H9 (cell line): ENCODE measurements around the gene GPR156. TPM values are rescaled to one million over a fixed set of nuclear protein-coding genes. Genes with fewer than 3 reads are reported as not detected.

Source experiments
- DNase-seq: peaks from one replicate; pipeline ENCODE4 v3.0.0-alpha.2; 2017
- H2AFZ ChIP-seq: one replicate; pipeline ENCODE4 v1.6.1; 2013; ENCODE audit warnings: mild to moderate bottlenecking, low read length, control low read depth, moderate library complexity
- H2AK5ac ChIP-seq: 2 replicates; pipeline ENCODE4 v1.6.1; 2013; ENCODE audit warnings: low read length, control low read depth, mixed read lengths; ENCODE audit not compliant: insufficient read length
- H2BK120ac ChIP-seq: one replicate; pipeline ENCODE4 v1.6.1; 2013; ENCODE audit warnings: low read depth, mild to moderate bottlenecking, low read length, control low read depth, inconsistent platforms; ENCODE audit not compliant: poor library complexity, severe bottlenecking
- H2BK12ac ChIP-seq: 2 replicates; pipeline ENCODE4 v1.6.1; 2013; ENCODE audit warnings: low read length, control low read depth, mixed read lengths, low read depth; ENCODE audit not compliant: insufficient read length
- H2BK15ac ChIP-seq: 2 replicates; pipeline ENCODE4 v1.6.1; 2013; ENCODE audit warnings: low read depth, low read length, control low read depth
- H2BK20ac ChIP-seq: one replicate; pipeline ENCODE4 v1.6.1; 2013; ENCODE audit warnings: low read depth, mild to moderate bottlenecking, low read length, control low read depth, inconsistent platforms; ENCODE audit not compliant: poor library complexity, severe bottlenecking
- H2BK5ac ChIP-seq: 2 replicates; pipeline ENCODE4 v1.6.1; 2013; ENCODE audit warnings: low read length, control low read depth, mixed read lengths; ENCODE audit not compliant: insufficient read length
- H3K14ac ChIP-seq: 2 replicates; pipeline ENCODE4 v1.6.1; 2013; ENCODE audit warnings: low read length, control low read depth; ENCODE audit not compliant: insufficient read depth
- H3K18ac ChIP-seq: 2 replicates; pipeline ENCODE4 v1.6.1; 2013; ENCODE audit warnings: low read depth, mild to moderate bottlenecking, mixed read lengths, low read length, control low read depth; ENCODE audit not compliant: insufficient read length
- H3K23ac ChIP-seq: 2 replicates; pipeline ENCODE4 v1.6.1; 2013; ENCODE audit warnings: low read length, control low read depth, mixed read lengths, low read depth; ENCODE audit not compliant: insufficient read length
- H3K23me2 ChIP-seq: 2 replicates; pipeline ENCODE4 v1.6.1; 2013; ENCODE audit warnings: low read depth, mild to moderate bottlenecking, mixed read lengths, low read length, control low read depth; ENCODE audit not compliant: insufficient read length, poor library complexity, severe bottlenecking
- H3K27ac ChIP-seq: 2 replicates; pipeline ENCODE4 v1.5.1; 2013; ENCODE audit warnings: low read length, control low read depth, mixed read lengths, low read depth; ENCODE audit not compliant: insufficient read length
- H3K27me3 ChIP-seq: 2 replicates; pipeline ENCODE4 v1.6.1; 2013; ENCODE audit warnings: low read length, control low read depth, inconsistent platforms; ENCODE audit not compliant: insufficient read depth
- H3K4ac ChIP-seq: 2 replicates; pipeline ENCODE4 v1.6.1; 2013; ENCODE audit warnings: low read depth, mild to moderate bottlenecking, control low read depth, inconsistent platforms, low read length, moderate library complexity
- H3K4me1 ChIP-seq: 2 replicates; pipeline ENCODE4 v1.6.1; 2013; ENCODE audit warnings: low read length, control low read depth, inconsistent platforms; ENCODE audit not compliant: insufficient read depth
- H3K4me2 ChIP-seq: 2 replicates; pipeline ENCODE4 v1.6.1; 2013; ENCODE audit warnings: low read length, control low read depth, mixed read lengths; ENCODE audit not compliant: insufficient read length, insufficient read depth
- H3K56ac ChIP-seq: 2 replicates; pipeline ENCODE4 v1.6.1; 2013; ENCODE audit warnings: low read depth, mild to moderate bottlenecking, mixed read lengths, low read length, control low read depth; ENCODE audit not compliant: insufficient read length
- H3K79me1 ChIP-seq: 2 replicates; pipeline ENCODE4 v1.6.1; 2013; ENCODE audit warnings: low read depth, mild to moderate bottlenecking, moderate library complexity, low read length, control low read depth, inconsistent platforms; ENCODE audit not compliant: insufficient read depth, poor library complexity, severe bottlenecking
- H3K79me2 ChIP-seq: 2 replicates; pipeline ENCODE4 v1.6.1; 2013; ENCODE audit warnings: low read length, control low read depth, inconsistent platforms; ENCODE audit not compliant: insufficient read depth
- H3K9ac ChIP-seq: 2 replicates; pipeline ENCODE4 v1.6.1; 2013; ENCODE audit warnings: low read length, control low read depth, mixed read lengths; ENCODE audit not compliant: insufficient read length; ENCODE audit errors: extremely low read depth
- H3K9me3 ChIP-seq: one replicate; pipeline ENCODE4 v1.6.1; 2013; ENCODE audit warnings: low read depth, low read length, inconsistent platforms; ENCODE audit not compliant: control insufficient read depth
- H3T11ph ChIP-seq: one replicate; pipeline ENCODE4 v1.6.1; 2013; ENCODE audit warnings: mild to moderate bottlenecking, low read length, control low read depth, inconsistent platforms
- H4K20me1 ChIP-seq: one replicate; pipeline ENCODE4 v1.6.1; 2013; ENCODE audit not compliant: control insufficient read depth, insufficient read length, insufficient read depth
- H4K5ac ChIP-seq: 2 replicates; pipeline ENCODE4 v1.6.1; 2013; ENCODE audit warnings: low read depth, mild to moderate bottlenecking, mixed read lengths, low read length, control low read depth; ENCODE audit not compliant: insufficient read length
- H4K8ac ChIP-seq: replicated peaks from 2 replicates; pipeline ENCODE4 v1.6.1; 2013; ENCODE audit warnings: low read length, control low read depth, mixed read lengths, low read depth; ENCODE audit not compliant: insufficient read length
- H4K91ac ChIP-seq: 2 replicates; pipeline ENCODE4 v1.6.1; 2013; ENCODE audit warnings: low read depth, mild to moderate bottlenecking, moderate library complexity, mixed read lengths, low read length, control low read depth; ENCODE audit not compliant: insufficient read length
- H3K27ac Mint-ChIP-seq, 3 experiments: 2 replicates in 2 of 3; 3 replicates in 1 of 3; pipeline ENCODE4 v1.8.0; 2020 to 2021; ENCODE audit warnings: mixed read lengths in 3 of 3, mild to moderate bottlenecking in 1 of 3, moderate library complexity in 1 of 3
- H3K27me3 Mint-ChIP-seq: 2 replicates; pipeline ENCODE4 v1.8.0; 2021; ENCODE audit warnings: low read depth, mild to moderate bottlenecking, moderate library complexity, mixed read lengths
- H3K36me3 Mint-ChIP-seq, 3 experiments: 2 replicates in 2 of 3; 3 replicates in 1 of 3; pipeline ENCODE4 v1.8.0; 2020 to 2021; ENCODE audit warnings: low read depth in 3 of 3, mixed read lengths in 3 of 3; ENCODE audit not compliant: insufficient read depth in 1 of 3
- H3K4me1 Mint-ChIP-seq, 2 experiments: 2 replicates each; pipeline ENCODE4 v1.8.0; 2020; ENCODE audit warnings: mixed read lengths in 2 of 2
- H3K4me3 Mint-ChIP-seq, 2 experiments: 2 replicates in 1 of 2; 3 replicates in 1 of 2; pipeline ENCODE4 v1.8.0; 2020 to 2021; ENCODE audit warnings: mild to moderate bottlenecking in 2 of 2, mixed read lengths in 2 of 2, moderate library complexity in 1 of 2
- H3K9me3 Mint-ChIP-seq, 2 experiments: 2 replicates in 1 of 2; 3 replicates in 1 of 2; pipeline ENCODE4 v1.8.0; 2020; ENCODE audit warnings: mild to moderate bottlenecking in 2 of 2, mixed read lengths in 2 of 2, moderate library complexity in 1 of 2
- CTCF ChIP-seq: fragments of 200-600 bp; sonication (generic); conservative IDR thresholded peaks from 3 replicates; pipeline ENCODE4 v1.8.0; 2021; ENCODE audit warnings: antibody characterized with exemption, mild to moderate bottlenecking
- WGBS: extraction: QIAGEN DNeasy Blood & Tissue Kit; methylation state at CpG from one replicate; pipeline ENCODE4 v1.1.7; 2013; ENCODE audit warnings: missing lambda C conversion rate, low lambda C conversion rate, mixed read lengths; ENCODE audit not compliant: insufficient read length; ENCODE audit errors: extremely low coverage; 5-methylcytosine and 5-hydroxymethylcytosine counted together
- total RNA-seq: library from RNA; stranded (reverse); gene quantifications from 2 replicates; pipeline ENCODE4 v1.2.1, GENCODE V29; 2021

The GPR156 gene
- total RNA-seq, 1 experiment from 2014 or later = 1.8 TPM

DNA sequence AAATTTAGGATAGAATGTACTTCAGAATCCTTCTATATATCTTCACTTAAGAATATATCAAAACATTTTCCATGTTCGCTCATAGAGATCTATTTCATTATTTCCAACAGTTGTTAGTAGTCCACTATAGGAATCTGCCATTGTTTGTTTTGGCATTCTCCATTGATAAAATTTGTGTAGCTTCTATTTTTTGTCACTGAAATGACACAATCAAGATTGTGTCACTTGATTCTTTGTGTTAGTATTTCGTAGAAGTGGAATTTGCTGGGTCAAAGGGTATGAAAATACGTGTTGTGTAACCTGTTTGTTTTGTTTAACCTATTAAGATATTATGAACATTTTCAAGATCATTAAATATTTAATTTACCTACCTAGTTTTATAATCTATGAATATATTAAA lies 15.9 kb upstream of the GPR156 start:
- H3K23ac ChIP-seq = no peak overlapping the region
- no peaks in the 10 kb centered on the region for H3K23me2 ChIP-seq
- no peak overlapping the region for H4K91ac ChIP-seq
- H3K79me1 ChIP-seq = no peaks in the 10 kb centered on the region
- H3K4me2 ChIP-seq = no peak overlapping the region
- no peak overlapping the region for H4K5ac ChIP-seq
- no peaks in the 10 kb centered on the region for H3K9me3 ChIP-seq
- H3K27me3 Mint-ChIP-seq = peaks cover 2% of the 10 kb centered on the region
- H2BK12ac ChIP-seq = no peak overlapping the region
- no peak overlapping the region for H3K4me3 Mint-ChIP-seq
- H3K56ac ChIP-seq = no peak overlapping the region
- H3K4me1 Mint-ChIP-seq = peaks cover 0 to 6% of the 10 kb centered on the region in 2 experiments; a peak in 3 of 4 replicates
- H2BK15ac ChIP-seq = no peak overlapping the region
- no peak overlapping the region for H3K4ac ChIP-seq
- no CpG with 5 or more reads among the region's 3 CpGs for whole genome bisulfite sequencing
- no peak overlapping the region for H2BK20ac ChIP-seq
- no peak overlapping the region for H2BK5ac ChIP-seq
- H3T11ph ChIP-seq = no peak overlapping the region
- H4K20me1 ChIP-seq = no peaks in the 10 kb centered on the region
- TF ChIP-seq CTCF = no peak
- H3K9ac ChIP-seq = no peak overlapping the region
- DNase-seq = no peak
- H2AFZ ChIP-seq = no peak overlapping the region
- H3K79me2 ChIP-seq = no peaks in the 10 kb centered on the region
- no peaks in the 10 kb centered on the region for H3K4me1 ChIP-seq
- H3K36me3 Mint-ChIP-seq = no peaks in the 10 kb centered on the region
- no peaks in the 10 kb centered on the region for H3K9me3 Mint-ChIP-seq
- H3K18ac ChIP-seq = no peak overlapping the region
- H2BK120ac ChIP-seq = no peak overlapping the region
- H3K27ac ChIP-seq = no peak overlapping the region
- no peak overlapping the region for H2AK5ac ChIP-seq
- no peak overlapping the region for H3K27ac Mint-ChIP-seq
- no peak overlapping the region for H4K8ac ChIP-seq
- no peak overlapping the region for H3K14ac ChIP-seq
- H3K27me3 ChIP-seq = no peaks in the 10 kb centered on the region
